T-helper 17 cell (primary cell): ENCODE results near the gene TNXB. TPM values are rescaled to one million over a fixed set of nuclear protein-coding genes. Genes with fewer than 3 reads are reported as not detected.
A peak's percentile ranks its signal among the peaks of the same experiment; 100 is the strongest.
"Not testable (repeated sequence)": the region's sequence is repeated elsewhere in the genome, so short reads cannot be mapped to it uniquely, and the experiment has no call there.

Experiments
- ATAC-seq: fragments of 150-1000 bp; cut with Tn5 transposase; 2 replicates; pipeline ENCODE4 v1.10.0; 2021; ENCODE audit warnings: mild to moderate bottlenecking, moderate library complexity
- DNase-seq, 3 donors: peaks; one replicate each; pipeline versions ENCODE4 v3.0.0 to v3.0.0-alpha.2; 2020 to 2021
- H3K9me3 ChIP-seq: one replicate; pipeline ENCODE4 v1.7.0; 2013; ENCODE audit warnings: low read length, mild to moderate bottlenecking; ENCODE audit not compliant: control insufficient read depth, poor library complexity, severe bottlenecking
- H3K27ac Mint-ChIP-seq: one replicate; pipeline ENCODE4 v1.8.0; 2022; ENCODE audit warnings: mild to moderate bottlenecking, moderate library complexity, mixed read lengths
- H3K27me3 Mint-ChIP-seq: one replicate; pipeline ENCODE4 v1.8.0; 2022; ENCODE audit warnings: mixed read lengths
- H3K36me3 Mint-ChIP-seq: one replicate; pipeline ENCODE4 v1.8.0; 2022; ENCODE audit warnings: low read depth, mixed read lengths
- H3K4me1 Mint-ChIP-seq: one replicate; pipeline ENCODE4 v1.8.0; 2022; ENCODE audit warnings: mild to moderate bottlenecking, mixed read lengths
- H3K4me3 Mint-ChIP-seq: one replicate; pipeline ENCODE4 v1.8.0; 2022; ENCODE audit warnings: mild to moderate bottlenecking, moderate library complexity, mixed read lengths
- total RNA-seq, 4 donors: library from RNA in 2 of 4; stranded (reverse) in 2 of 4; gene quantifications; one replicate each; pipeline ENCODE4 v1.2.3 and lab custom pipeline; 2022 to 2026

TNXB gene
- total RNA-seq, 2 donors from 2014 or later = 7.3 to 11.4 TPM

- H3K27me3 Mint-ChIP-seq, H3K36me3 Mint-ChIP-seq, H3K27ac Mint-ChIP-seq, H3K4me1 Mint-ChIP-seq, ATAC-seq, H3K9me3 ChIP-seq, H3K4me3 Mint-ChIP-seq: not testable (repeated sequence)
- DNase-seq = peak in 1 of 3 donors; percentile 4
These were observed 69.5 kb downstream of the TNXB start for GRCh38 chr6:32039321-32040274.

- not testable (repeated sequence) for H3K4me1 Mint-ChIP-seq, H3K27me3 Mint-ChIP-seq, H3K4me3 Mint-ChIP-seq, H3K9me3 ChIP-seq, ATAC-seq, H3K36me3 Mint-ChIP-seq, H3K27ac Mint-ChIP-seq
- DNase-seq = peak in 1 of 3 donors; percentile 9
These were observed 70.3 kb downstream of the TNXB start for GRCh38 chr6:32038878-32039277.

GRCh38 chr6:32037598-32038524, 71.3 kb downstream of the TNXB start, which contains the start of gene CYP21A2:
TSS of gene CYP21A2 (plus strand) at chr6:32038415. CDS start at chr6:32038423, 8 bp downstream.
- H3K36me3 Mint-ChIP-seq, H3K27me3 Mint-ChIP-seq, H3K9me3 ChIP-seq, H3K27ac Mint-ChIP-seq, H3K4me1 Mint-ChIP-seq, DNase-seq, H3K4me3 Mint-ChIP-seq: not testable (repeated sequence)
- ATAC-seq = peak; percentile 84

DNA sequence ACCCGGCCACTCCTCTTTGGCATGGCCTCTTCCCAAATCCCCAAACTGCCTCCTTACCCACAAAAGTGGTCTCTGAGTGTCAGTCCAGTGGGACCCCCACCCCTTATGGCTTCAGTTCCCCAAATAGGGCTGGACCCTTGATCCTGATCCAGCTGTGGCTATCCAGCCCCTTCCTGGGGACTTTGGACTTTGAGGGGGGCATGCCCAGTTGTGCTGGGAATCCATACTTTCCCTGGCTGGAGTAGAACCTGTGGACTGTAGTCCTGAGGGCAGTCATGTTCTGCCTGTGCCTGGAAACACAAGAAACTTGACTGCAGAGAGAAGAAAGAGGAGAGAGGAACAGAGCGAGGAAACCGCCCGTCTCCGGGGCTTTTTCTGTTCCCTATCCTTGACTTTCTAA, 72.0 kb downstream of the TNXB start:
- not testable (repeated sequence) for H3K4me1 Mint-ChIP-seq, H3K4me3 Mint-ChIP-seq, H3K9me3 ChIP-seq, ATAC-seq, H3K27me3 Mint-ChIP-seq, H3K27ac Mint-ChIP-seq, DNase-seq, H3K36me3 Mint-ChIP-seq

DNA sequence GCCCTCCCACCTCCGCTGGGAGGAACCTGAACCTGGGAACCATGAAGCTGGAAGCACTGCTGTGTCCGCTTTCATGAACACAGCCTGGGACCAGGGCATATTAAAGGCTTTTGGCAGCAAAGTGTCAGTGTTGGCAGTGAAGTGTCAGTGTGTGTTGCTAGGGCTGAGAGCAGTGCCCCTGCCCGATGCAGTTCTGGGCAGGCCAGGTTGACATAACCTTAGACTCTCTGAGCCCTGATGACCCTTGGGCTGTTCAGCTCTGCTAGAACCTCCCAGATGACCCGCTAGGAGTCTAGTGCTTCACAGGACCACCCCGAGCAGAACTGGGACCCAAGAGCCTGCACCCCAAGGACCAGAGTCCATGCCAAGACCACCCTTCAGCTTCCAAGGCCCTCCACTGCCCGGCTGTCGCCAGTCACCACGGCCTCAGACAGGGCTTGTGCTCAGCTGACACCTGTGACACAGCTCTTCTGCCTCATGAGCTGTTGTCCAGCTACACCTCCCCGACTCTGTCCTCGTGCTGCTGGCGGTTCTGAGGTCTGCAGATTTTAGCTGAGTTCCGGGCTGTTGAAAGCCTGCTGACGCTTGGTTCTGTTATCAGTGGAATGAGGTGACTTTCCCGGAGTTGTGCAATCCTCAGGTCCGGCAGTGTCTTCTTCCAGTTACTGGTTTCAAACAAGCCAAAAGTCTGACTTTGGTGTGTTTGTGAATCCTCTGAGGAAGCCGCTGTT, 73.7 kb downstream of the TNXB start:
- ATAC-seq, H3K27me3 Mint-ChIP-seq, DNase-seq, H3K4me1 Mint-ChIP-seq, H3K27ac Mint-ChIP-seq, H3K9me3 ChIP-seq, H3K4me3 Mint-ChIP-seq, H3K36me3 Mint-ChIP-seq: not testable (repeated sequence)

DNA sequence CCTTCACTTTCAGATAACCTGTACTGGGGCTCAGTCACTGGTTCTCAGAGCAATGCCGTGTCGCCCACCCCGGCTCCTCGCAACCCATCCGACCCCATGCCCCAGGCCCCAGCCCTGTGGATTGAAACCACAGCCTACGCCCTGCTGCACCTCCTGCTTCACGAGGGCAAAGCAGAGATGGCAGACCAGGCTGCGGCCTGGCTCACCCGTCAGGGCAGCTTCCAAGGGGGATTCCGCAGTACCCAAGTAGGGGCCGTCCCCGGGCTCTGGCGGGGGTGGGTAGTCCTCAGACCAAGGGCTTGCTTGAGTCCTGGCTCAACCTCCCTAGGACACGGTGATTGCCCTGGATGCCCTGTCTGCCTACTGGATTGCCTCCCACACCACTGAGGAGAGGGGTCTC, 79.6 kb downstream of the TNXB start:
- H3K4me1 Mint-ChIP-seq, H3K27ac Mint-ChIP-seq, ATAC-seq: not testable (repeated sequence)

GRCh38 chr6:32028631-32029030, 80.5 kb downstream of the TNXB start:
- H3K9me3 ChIP-seq, H3K27me3 Mint-ChIP-seq, H3K36me3 Mint-ChIP-seq, H3K27ac Mint-ChIP-seq, DNase-seq, ATAC-seq, H3K4me1 Mint-ChIP-seq, H3K4me3 Mint-ChIP-seq: not testable (repeated sequence)

More for the DNA sequence above, 79.6 kb downstream of the TNXB start:
- not testable (repeated sequence) for H3K36me3 Mint-ChIP-seq, H3K9me3 ChIP-seq, H3K27me3 Mint-ChIP-seq, DNase-seq, H3K4me3 Mint-ChIP-seq

DNA sequence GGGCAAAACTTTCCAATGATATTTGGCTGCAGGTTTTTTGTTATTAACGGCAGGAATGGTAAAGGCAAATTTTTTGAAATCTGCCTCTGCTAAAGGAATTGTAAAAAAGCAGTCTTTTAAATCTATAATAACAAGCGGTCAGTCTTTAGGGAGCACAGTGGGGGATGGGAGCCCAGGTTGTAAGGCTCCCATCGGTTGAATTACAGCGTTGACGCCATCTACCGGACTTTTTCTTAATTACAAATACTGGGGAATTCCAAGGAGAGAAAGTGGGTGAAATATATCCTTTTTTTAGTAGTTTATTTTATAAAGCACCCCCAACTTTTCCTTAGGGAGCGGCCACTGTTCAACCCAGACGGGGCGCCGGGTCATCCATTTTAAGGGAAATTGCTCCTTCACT, 87.0 kb downstream of the TNXB start:
- ATAC-seq, H3K9me3 ChIP-seq, H3K27ac Mint-ChIP-seq, H3K27me3 Mint-ChIP-seq, H3K36me3 Mint-ChIP-seq, H3K4me3 Mint-ChIP-seq, H3K4me1 Mint-ChIP-seq, DNase-seq: not testable (repeated sequence)

DNA sequence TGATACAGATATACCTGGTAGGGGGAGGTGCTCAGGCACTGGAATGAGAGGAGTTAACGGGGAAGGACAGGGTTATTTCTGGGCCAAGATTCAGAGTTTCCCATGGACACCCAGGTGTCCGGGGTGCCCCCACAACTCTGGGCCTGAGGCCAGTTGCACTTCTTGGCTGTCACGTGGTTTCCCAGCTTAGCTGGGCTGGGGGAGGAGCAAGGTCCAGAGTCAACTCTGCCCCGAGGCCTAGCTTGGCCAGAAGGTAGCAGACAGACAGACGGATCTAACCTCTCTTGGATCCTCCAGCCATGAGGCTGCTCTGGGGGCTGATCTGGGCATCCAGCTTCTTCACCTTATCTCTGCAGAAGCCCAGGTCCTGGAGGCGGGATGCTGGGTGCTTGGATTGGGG, 94.6 kb downstream of the TNXB start, which contains the start of gene C4B:
TSS of gene C4B (plus strand) at position 249 of the 400 bp plus-strand sequence. CDS start at position 300, 51 bp downstream.
- not testable (repeated sequence) for H3K27ac Mint-ChIP-seq, H3K36me3 Mint-ChIP-seq, DNase-seq, H3K9me3 ChIP-seq, H3K27me3 Mint-ChIP-seq, ATAC-seq, H3K4me3 Mint-ChIP-seq, H3K4me1 Mint-ChIP-seq

- H3K27ac Mint-ChIP-seq, ATAC-seq, H3K9me3 ChIP-seq, H3K4me3 Mint-ChIP-seq, DNase-seq, H3K4me1 Mint-ChIP-seq, H3K27me3 Mint-ChIP-seq, H3K36me3 Mint-ChIP-seq: not testable (repeated sequence)
These were observed 95.4 kb downstream of the TNXB start for GRCh38 chr6:32013738-32014137.

DNA sequence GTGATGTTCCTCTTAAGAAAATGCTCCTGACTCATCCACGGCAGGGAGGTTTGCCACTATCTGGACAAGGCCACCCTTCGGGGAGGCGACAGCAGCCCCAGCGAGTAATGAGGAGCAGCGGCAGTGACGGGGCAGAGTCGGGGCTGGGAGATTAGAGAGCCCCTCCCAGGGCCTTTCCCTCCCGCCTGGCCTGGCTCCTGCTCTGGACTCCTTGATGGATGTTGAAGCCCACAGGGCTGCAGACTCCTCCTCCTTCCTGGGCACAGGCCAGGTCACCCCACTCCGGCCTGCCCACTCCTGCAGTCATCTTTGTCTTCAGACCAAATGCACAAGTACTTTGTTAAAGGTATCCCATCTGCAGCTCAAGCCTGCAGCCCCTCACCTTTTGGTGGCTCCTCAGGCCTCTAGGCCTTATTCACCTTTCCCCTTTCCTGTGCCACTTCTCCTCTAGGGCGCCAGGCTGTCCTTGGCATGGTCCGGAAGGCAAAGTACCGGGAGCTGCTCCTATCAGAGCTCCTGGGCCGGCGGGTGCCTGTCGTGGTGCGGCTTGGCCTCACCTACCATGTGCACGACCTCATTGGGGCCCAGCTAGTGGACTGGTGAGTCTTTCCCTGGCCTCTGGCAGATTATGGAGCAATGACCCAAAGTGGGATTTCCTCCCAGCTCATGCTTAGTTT, 96.1 kb downstream of the TNXB start:
- H3K27me3 Mint-ChIP-seq, H3K36me3 Mint-ChIP-seq, H3K4me1 Mint-ChIP-seq, H3K9me3 ChIP-seq, DNase-seq, ATAC-seq, H3K27ac Mint-ChIP-seq: not testable (repeated sequence)
- peak overlapping the region; percentile 21 for H3K4me3 Mint-ChIP-seq

DNA sequence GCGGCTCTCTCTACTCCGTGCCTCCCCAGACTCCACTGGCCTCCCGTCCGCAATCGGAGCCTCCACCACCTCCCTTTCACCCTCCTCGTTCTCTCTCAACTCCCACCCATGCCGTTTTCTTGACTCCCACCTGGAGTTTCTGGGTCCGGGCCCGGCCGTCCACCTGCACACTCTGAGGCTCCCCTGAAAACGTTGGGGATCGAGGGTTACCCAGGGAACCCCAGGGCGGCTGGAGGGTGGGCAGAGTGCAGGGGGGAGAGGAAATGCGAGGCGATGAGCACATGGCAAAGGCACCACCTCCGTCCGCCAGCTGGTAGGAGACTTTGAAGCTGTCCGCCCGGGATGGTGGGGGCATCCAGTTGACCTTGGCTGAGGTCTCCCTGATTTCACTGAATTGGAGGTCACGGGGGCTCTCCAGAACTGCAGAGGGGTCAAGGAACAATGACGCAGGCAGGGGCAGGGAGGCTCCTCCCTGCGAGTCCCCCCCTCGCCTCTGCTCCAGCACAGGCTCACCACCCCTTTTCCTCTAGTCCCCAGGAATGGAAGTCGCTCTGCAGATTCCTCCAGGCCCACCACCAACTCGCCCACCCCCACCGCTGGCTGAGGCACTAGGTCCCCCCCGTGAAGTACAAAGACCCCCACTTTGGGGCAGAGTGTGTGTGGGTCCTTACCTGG, 98.1 kb downstream of the TNXB start:
- DNase-seq, H3K9me3 ChIP-seq, H3K4me3 Mint-ChIP-seq, H3K27me3 Mint-ChIP-seq, H3K27ac Mint-ChIP-seq, H3K36me3 Mint-ChIP-seq, H3K4me1 Mint-ChIP-seq, ATAC-seq: not testable (repeated sequence)
